Mucosa of stomach (tissue), 1 donor: ENCODE data around the gene ITPR1.

ENCODE experiments used
- H3K27me3 ChIP-seq: one replicate; pipeline ENCODE4 v1.7.0; 2013; ENCODE audit warnings: mild to moderate bottlenecking, low read length; ENCODE audit not compliant: control insufficient read depth, insufficient read depth
- H3K36me3 ChIP-seq: one replicate; pipeline ENCODE4 v1.7.0; 2013; ENCODE audit warnings: low read length; ENCODE audit not compliant: control insufficient read depth, insufficient read depth
- H3K4me1 ChIP-seq: one replicate; pipeline ENCODE4 v1.7.0; 2013; ENCODE audit warnings: mild to moderate bottlenecking, low read length; ENCODE audit not compliant: control insufficient read depth, insufficient read depth
- H3K4me3 ChIP-seq: one replicate; pipeline ENCODE4 v1.7.0; 2013; ENCODE audit warnings: low read length
- H3K9ac ChIP-seq: one replicate; pipeline ENCODE4 v1.7.0; 2013; ENCODE audit warnings: mild to moderate bottlenecking, low read length, moderate library complexity
- H3K9me3 ChIP-seq: one replicate; pipeline ENCODE4 v1.7.0; 2013; ENCODE audit warnings: mild to moderate bottlenecking, low read length, moderate library complexity; ENCODE audit not compliant: control insufficient read depth
- donor health status: Pancreatic carcinoma.

Gene ITPR1

GRCh38 chr3:4505688-4506558, 12.8 kb downstream of the ITPR1 start:
- H3K4me1 ChIP-seq = peaks cover 26% of the 10 kb centered on the region

GRCh38 chr3:4506559-4507023, 13.4 kb downstream of the ITPR1 start:
- Histone ChIP-seq H3K36me3 (no peaks in the 10 kb centered on the region), H3K4me1 (peaks cover 22% of the 10 kb centered on the region), H3K27me3 (no peaks in the 10 kb centered on the region), H3K9ac (no peak overlapping the region), H3K4me3 (no peak overlapping the region), H3K9me3 (no peaks in the 10 kb centered on the region)

More at GRCh38 chr3:4505688-4506558, 12.8 kb downstream of the ITPR1 start:
- H3K36me3 ChIP-seq = no peaks in the 10 kb centered on the region
- no peak overlapping the region for H3K9ac ChIP-seq
- H3K9me3 ChIP-seq = no peaks in the 10 kb centered on the region
- H3K27me3 ChIP-seq = no peaks in the 10 kb centered on the region
- H3K4me3 ChIP-seq = no peak overlapping the region

GRCh38 chr3:4507024-4507596, 14.0 kb downstream of the ITPR1 start:
- H3K9ac ChIP-seq = no peak overlapping the region
- H3K4me3 ChIP-seq = no peak overlapping the region
- H3K36me3 ChIP-seq = no peaks in the 10 kb centered on the region
- H3K4me1 ChIP-seq = peaks cover 20% of the 10 kb centered on the region
- H3K27me3 ChIP-seq = no peaks in the 10 kb centered on the region
- no peaks in the 10 kb centered on the region for H3K9me3 ChIP-seq

- Histone ChIP-seq H3K9me3 (no peaks in the 10 kb centered on the region), H3K4me1 (peaks cover 16% of the 10 kb centered on the region), H3K36me3 (no peaks in the 10 kb centered on the region), H3K4me3 (no peak overlapping the region), H3K27me3 (no peaks in the 10 kb centered on the region), H3K9ac (no peak overlapping the region)
These were observed 15.2 kb downstream of the ITPR1 start for GRCh38 chr3:4508048-4508981.

- Histone ChIP-seq H3K9me3 (no peaks in the 10 kb centered on the region), H3K4me3 (no peak overlapping the region), H3K36me3 (no peaks in the 10 kb centered on the region), H3K9ac (no peak overlapping the region), H3K4me1 (peaks cover 13% of the 10 kb centered on the region), H3K27me3 (no peaks in the 10 kb centered on the region)
These were observed 15.9 kb downstream of the ITPR1 start for GRCh38 chr3:4509043-4509442.

- H3K9me3 ChIP-seq = no peaks in the 10 kb centered on the region
- peaks cover 2% of the 10 kb centered on the region for H3K4me1 ChIP-seq
These were observed 17.0 kb downstream of the ITPR1 start for GRCh38 chr3:4509983-4510755.

GRCh38 chr3:4511491-4512262, 18.5 kb downstream of the ITPR1 start:
- Histone ChIP-seq H3K4me3 (no peak overlapping the region), H3K9ac (no peak overlapping the region), H3K27me3 (no peaks in the 10 kb centered on the region), H3K4me1 (peaks cover 5% of the 10 kb centered on the region), H3K9me3 (no peaks in the 10 kb centered on the region), H3K36me3 (no peaks in the 10 kb centered on the region)

More at GRCh38 chr3:4509983-4510755, 17.0 kb downstream of the ITPR1 start:
- H3K36me3 ChIP-seq = no peaks in the 10 kb centered on the region
- no peaks in the 10 kb centered on the region for H3K27me3 ChIP-seq
- no peak overlapping the region for H3K9ac ChIP-seq
- no peak overlapping the region for H3K4me3 ChIP-seq

GRCh38 chr3:4512895-4513616, 19.9 kb downstream of the ITPR1 start:
- Histone ChIP-seq H3K36me3 (no peaks in the 10 kb centered on the region), H3K4me1 (peaks cover 5% of the 10 kb centered on the region), H3K27me3 (no peaks in the 10 kb centered on the region), H3K9me3 (no peaks in the 10 kb centered on the region), H3K4me3 (no peak overlapping the region), H3K9ac (no peak overlapping the region)

GRCh38 chr3:4514321-4514720, 21.2 kb downstream of the ITPR1 start:
- no peaks in the 10 kb centered on the region for H3K27me3 ChIP-seq
- no peak overlapping the region for H3K9ac ChIP-seq
- H3K4me1 ChIP-seq = peaks cover 6% of the 10 kb centered on the region

GRCh38 chr3:4514916-4515315, 21.8 kb downstream of the ITPR1 start:
- H3K4me3 ChIP-seq = no peak overlapping the region

More at GRCh38 chr3:4514321-4514720, 21.2 kb downstream of the ITPR1 start:
- no peaks in the 10 kb centered on the region for H3K9me3 ChIP-seq
- H3K4me3 ChIP-seq = no peak overlapping the region
- no peaks in the 10 kb centered on the region for H3K36me3 ChIP-seq

More at GRCh38 chr3:4514916-4515315, 21.8 kb downstream of the ITPR1 start:
- Histone ChIP-seq H3K9ac (no peak overlapping the region), H3K36me3 (no peaks in the 10 kb centered on the region), H3K27me3 (no peaks in the 10 kb centered on the region), H3K4me1 (peaks cover 12% of the 10 kb centered on the region), H3K9me3 (no peaks in the 10 kb centered on the region)
